Activated CD8-positive, alpha-beta memory T cell treated with anti-CD3 and anti-CD28 coated beads, Interleukin-2, amount 10 ng/mL, durations not matched to agents 7 days and 5 days (primary cell): ENCODE measurements around the gene CORO2A. TPM values are rescaled to one million over a fixed set of nuclear protein-coding genes. Genes with fewer than 3 reads are reported as not detected.

ENCODE experiments used
- ATAC-seq: fragments of 150-1000 bp; cut with Tn5 transposase; one replicate; pipeline ENCODE4 v1.10.0; 2021; ENCODE audit warnings: moderate library complexity
- CTCF ChIA-PET: fragments of 350-600 bp; sonication (Branson Sonifier 250); formaldehyde crosslinking; loops from one replicate; lab custom pipeline; 2021; ENCODE audit warnings: antibody characterized with exemption; lab: Charles Lee
- DNase-seq: peaks from one replicate; pipeline ENCODE4 v3.0.0-alpha.2; 2020
- H3K27ac Mint-ChIP-seq: one replicate; pipeline ENCODE4 v1.8.0; 2021; ENCODE audit warnings: mild to moderate bottlenecking, mixed read lengths
- H3K27me3 Mint-ChIP-seq: one replicate; pipeline ENCODE4 v1.8.0; 2021; ENCODE audit warnings: mixed read lengths
- H3K36me3 Mint-ChIP-seq: one replicate; pipeline ENCODE4 v1.8.0; 2021; ENCODE audit warnings: mild to moderate bottlenecking, mixed read lengths
- H3K4me1 Mint-ChIP-seq: one replicate; pipeline ENCODE4 v1.8.0; 2021; ENCODE audit warnings: mixed read lengths
- H3K4me3 Mint-ChIP-seq: one replicate; pipeline ENCODE4 v1.8.0; 2021; ENCODE audit warnings: mild to moderate bottlenecking, moderate library complexity, mixed read lengths
- H3K9me3 Mint-ChIP-seq: one replicate; pipeline ENCODE4 v1.8.0; 2022; ENCODE audit warnings: low read depth, mixed read lengths
- total RNA-seq, 2 experiments: library from RNA; stranded (reverse); gene quantifications; one replicate each; pipeline ENCODE4 v1.2.3, GENCODE V29; 2021

CORO2A gene
- total RNA-seq, 2 experiments from 2014 or later: 6.2 to 11.5 TPM

- H3K9me3 Mint-ChIP-seq: no peaks in the 10 kb centered on the region
- H3K27me3 Mint-ChIP-seq: no peaks in the 10 kb centered on the region
- CTCF ChIA-PET: interaction anchor here (0.8 kb wide), 1 partner anchor 12 kb away, joined by 3 read pairs; no protein-coding TSS in a partner anchor
- peaks cover 31% of the 10 kb centered on the region for H3K4me1 Mint-ChIP-seq
- no peaks in the 10 kb centered on the region for H3K36me3 Mint-ChIP-seq
- H3K4me3 Mint-ChIP-seq: no peak overlapping the region
- no peak for ATAC-seq
- DNase-seq: no peak
- H3K27ac Mint-ChIP-seq: peak overlapping the region; percentile 30
Observed at GRCh38 chr9:98149422-98149821, 43.0 kb downstream of the CORO2A start.

- H3K4me3 Mint-ChIP-seq: no peak overlapping the region
- no peaks in the 10 kb centered on the region for H3K27me3 Mint-ChIP-seq
- peaks cover 31% of the 10 kb centered on the region for H3K4me1 Mint-ChIP-seq
- no peaks in the 10 kb centered on the region for H3K9me3 Mint-ChIP-seq
- H3K36me3 Mint-ChIP-seq: no peaks in the 10 kb centered on the region
- no peak for ATAC-seq
- DNase-seq: no peak
- CTCF ChIA-PET: interaction anchor here (0.6 to 1.6 kb wide), 2 partner anchors 27 to 227 kb away, joined by 3 to 4 read pairs; no protein-coding TSS in a partner anchor
- H3K27ac Mint-ChIP-seq: no peak overlapping the region
Observed at GRCh38 chr9:98148486-98148885, 44.0 kb downstream of the CORO2A start.

GRCh38 chr9:98147582-98147981 is 44.9 kb downstream of the CORO2A start:
- no peak overlapping the region for H3K4me3 Mint-ChIP-seq
- H3K36me3 Mint-ChIP-seq: no peaks in the 10 kb centered on the region
- ATAC-seq (peak; percentile 47), DNase-seq (peak; percentile 57)
- H3K27me3 Mint-ChIP-seq: no peaks in the 10 kb centered on the region
- H3K27ac Mint-ChIP-seq: peak overlapping the region; percentile 78
- peaks cover 31% of the 10 kb centered on the region for H3K4me1 Mint-ChIP-seq
- CTCF ChIA-PET: interaction anchor here (1.6 kb wide), 1 partner anchor 26 kb away, joined by 4 read pairs; no protein-coding TSS in a partner anchor
- H3K9me3 Mint-ChIP-seq: no peaks in the 10 kb centered on the region

GRCh38 chr9:98146101-98146991 is 46.1 kb downstream of the CORO2A start:
- ATAC-seq: no peak
- DNase-seq: no peak
- no peak overlapping the region for H3K27ac Mint-ChIP-seq
- no peaks in the 10 kb centered on the region for H3K36me3 Mint-ChIP-seq
- H3K27me3 Mint-ChIP-seq: no peaks in the 10 kb centered on the region
- CTCF ChIA-PET: no interaction called here
- no peaks in the 10 kb centered on the region for H3K9me3 Mint-ChIP-seq
- H3K4me1 Mint-ChIP-seq: peaks cover 31% of the 10 kb centered on the region
- H3K4me3 Mint-ChIP-seq: no peak overlapping the region

- Mint-ChIP-seq H3K27me3 (no peaks in the 10 kb centered on the region), H3K4me1 (peaks cover 22% of the 10 kb centered on the region), H3K9me3 (no peaks in the 10 kb centered on the region), H3K4me3 (no peak overlapping the region), H3K36me3 (no peaks in the 10 kb centered on the region), H3K27ac (no peak overlapping the region)
- DNase-seq: no peak
- ATAC-seq: no peak
- CTCF ChIA-PET: no interaction called here
Observed at GRCh38 chr9:98144631-98145030, 47.8 kb downstream of the CORO2A start.

GRCh38 chr9:98144076-98144475 is 48.4 kb downstream of the CORO2A start:
- no peak overlapping the region for H3K27ac Mint-ChIP-seq
- H3K27me3 Mint-ChIP-seq: no peaks in the 10 kb centered on the region
- H3K9me3 Mint-ChIP-seq: no peaks in the 10 kb centered on the region
- peaks cover 22% of the 10 kb centered on the region for H3K4me1 Mint-ChIP-seq
- DNase-seq (no peak), ATAC-seq (no peak)
- no peak overlapping the region for H3K4me3 Mint-ChIP-seq
- no peaks in the 10 kb centered on the region for H3K36me3 Mint-ChIP-seq
- CTCF ChIA-PET: no interaction called here

GRCh38 chr9:98142925-98143481 is 49.4 kb downstream of the CORO2A start:
- no peaks in the 10 kb centered on the region for H3K9me3 Mint-ChIP-seq
- CTCF ChIA-PET: no interaction called here
- DNase-seq (no peak), ATAC-seq (no peak)
- H3K27ac Mint-ChIP-seq: no peak overlapping the region
- H3K4me1 Mint-ChIP-seq: peaks cover 17% of the 10 kb centered on the region
- H3K36me3 Mint-ChIP-seq: no peaks in the 10 kb centered on the region
- H3K27me3 Mint-ChIP-seq: no peaks in the 10 kb centered on the region
- H3K4me3 Mint-ChIP-seq: no peak overlapping the region

GRCh38 chr9:98142182-98142907 is 50.1 kb downstream of the CORO2A start:
- no peak for ATAC-seq
- H3K27ac Mint-ChIP-seq: no peak overlapping the region
- CTCF ChIA-PET: interaction anchor here (1.0 to 1.1 kb wide), 3 partner anchors 10 to 37 kb away, joined by 3 read pairs; partner anchors contain the start of gene TRIM14

GRCh38 chr9:98140503-98140902 is 51.9 kb downstream of the CORO2A start:
- DNase-seq: no peak
- Mint-ChIP-seq H3K27me3 (no peaks in the 10 kb centered on the region), H3K36me3 (no peaks in the 10 kb centered on the region), H3K27ac (no peak overlapping the region), H3K9me3 (no peaks in the 10 kb centered on the region), H3K4me1 (no peaks in the 10 kb centered on the region), H3K4me3 (no peak overlapping the region)
- CTCF ChIA-PET: no interaction called here
- no peak for ATAC-seq

More at GRCh38 chr9:98142182-98142907, 50.1 kb downstream of the CORO2A start:
- no peak for DNase-seq
- H3K4me3 Mint-ChIP-seq: no peak overlapping the region
- no peaks in the 10 kb centered on the region for H3K9me3 Mint-ChIP-seq
- no peaks in the 10 kb centered on the region for H3K27me3 Mint-ChIP-seq
- H3K4me1 Mint-ChIP-seq: peaks cover 13% of the 10 kb centered on the region
- H3K36me3 Mint-ChIP-seq: no peaks in the 10 kb centered on the region

GRCh38 chr9:98136489-98136888 is 55.9 kb downstream of the CORO2A start:
- Mint-ChIP-seq H3K9me3 (no peaks in the 10 kb centered on the region), H3K4me3 (no peak overlapping the region), H3K4me1 (peaks cover 9% of the 10 kb centered on the region), H3K27ac (no peak overlapping the region), H3K36me3 (no peaks in the 10 kb centered on the region), H3K27me3 (no peaks in the 10 kb centered on the region)
- ATAC-seq (no peak), DNase-seq (no peak)
- CTCF ChIA-PET: no interaction called here

- ATAC-seq: no peak
- CTCF ChIA-PET: no interaction called here
- H3K27ac Mint-ChIP-seq: no peak overlapping the region
Observed at GRCh38 chr9:98135938-98136337, 56.5 kb downstream of the CORO2A start.

GRCh38 chr9:98135558-98135934 is 56.9 kb downstream of the CORO2A start:
- H3K4me3 Mint-ChIP-seq: no peak overlapping the region
- no peak overlapping the region for H3K27ac Mint-ChIP-seq
- ATAC-seq (no peak), DNase-seq (no peak)
- H3K4me1 Mint-ChIP-seq: peaks cover 9% of the 10 kb centered on the region
- CTCF ChIA-PET: no interaction called here
- no peaks in the 10 kb centered on the region for H3K36me3 Mint-ChIP-seq
- H3K9me3 Mint-ChIP-seq: no peaks in the 10 kb centered on the region
- no peaks in the 10 kb centered on the region for H3K27me3 Mint-ChIP-seq

More at GRCh38 chr9:98135938-98136337, 56.5 kb downstream of the CORO2A start:
- no peaks in the 10 kb centered on the region for H3K36me3 Mint-ChIP-seq
- no peaks in the 10 kb centered on the region for H3K27me3 Mint-ChIP-seq
- no peak overlapping the region for H3K4me3 Mint-ChIP-seq
- no peak for DNase-seq
- no peaks in the 10 kb centered on the region for H3K9me3 Mint-ChIP-seq
- peaks cover 9% of the 10 kb centered on the region for H3K4me1 Mint-ChIP-seq
